K562 (cell line): Measurements from ENCODE around the gene SARS2. TPM values are rescaled to one million over a fixed set of nuclear protein-coding genes. Genes with fewer than 3 reads are reported as not detected.
A peak's percentile ranks its signal among the peaks of the same experiment; 100 is the strongest.

ENCODE experiments used
- KDM4B ChIP-seq, 2 experiments: fragments of 450-650 bp in 1 of 2; sonication (generic) in 1 of 2; IDR thresholded peaks; 2 replicates each; pipeline ENCODE4 v1.6.1; 2016 to 2017; ENCODE audit warnings: borderline replicate concordance in 2 of 2, antibody characterized with exemption in 1 of 2, low read depth in 1 of 2, mild to moderate bottlenecking in 1 of 2
- MECOM ChIP-seq: fragments of 250-450 bp; sonication (Bioruptor Pico); IDR thresholded peaks from 2 replicates; pipeline ENCODE4 v1.8.0; 2022; ENCODE audit warnings: inconsistent platforms
- MTA3 ChIP-seq: fragments of 450-650 bp; formaldehyde crosslinking; IDR thresholded peaks from 2 replicates; pipeline ENCODE4 v1.6.1; 2017; ENCODE audit warnings: mild to moderate bottlenecking, borderline replicate concordance
- MXD1 ChIP-seq: fragments of 250-450 bp; sonication (Bioruptor Pico); IDR thresholded peaks from 2 replicates; pipeline ENCODE4 v1.8.0; 2021; ENCODE audit warnings: borderline replicate concordance, mild to moderate bottlenecking, moderate library complexity; ENCODE audit not compliant: poor library complexity, severe bottlenecking
- PHTF2 ChIP-seq: fragments of 250-450 bp; sonication (Bioruptor Pico); IDR thresholded peaks from 2 replicates; pipeline ENCODE4 v1.5.0; 2021; ENCODE audit warnings: mild to moderate bottlenecking
- POLR2G ChIP-seq: fragments of 200-400 bp; formaldehyde crosslinking; IDR thresholded peaks from 2 replicates; pipeline ENCODE4 v1.6.1; 2017; ENCODE audit warnings: low read depth, mild to moderate bottlenecking, antibody characterized with exemption, low read length, moderate library complexity
- RBM25 ChIP-seq: fragments of 200-400 bp; formaldehyde crosslinking; IDR thresholded peaks from 2 replicates; pipeline ENCODE4 v1.6.1; 2018; ENCODE audit warnings: low read length, low read depth, moderate library complexity; ENCODE audit not compliant: severe bottlenecking
- SOX6 ChIP-seq: fragments of 450-650 bp; IDR thresholded peaks from 2 replicates; pipeline ENCODE4 v1.6.1; 2014; ENCODE audit warnings: mild to moderate bottlenecking
- ZNF592 ChIP-seq: fragments of 450-650 bp; IDR thresholded peaks from 2 replicates; pipeline ENCODE4 v1.6.1; 2017; ENCODE audit warnings: antibody characterized with exemption, mild to moderate bottlenecking
- polyA plus RNA-seq, 8 experiments: library from polyadenylated mRNA; depleted of rRNA in 4 of 8; stranded (reverse) in 5 of 8; unstranded in 3 of 8; fragments of >200 nt; fragmentation: Nextera tagmentation in 2 of 8; fragmentation: Illumina TruSeq in 1 of 8; extraction: Ambion mirVana in 2 of 8; extraction: Trizol in 1 of 8; gene quantifications; 2 replicates each; pipeline versions ENCODE4 v1.2.1 to v1.2.3, GENCODE V29; 2011 to 2014; ENCODE audit warnings: inconsistent platforms in 1 of 8, missing spikeins in 1 of 8
- total RNA-seq, 7 experiments: library from RNA; depleted of rRNA in 6 of 7; stranded (reverse); fragments of >200 nt in 6 of 7; fragmentation: Illumina TruSeq in 2 of 7; extraction: Trizol in 2 of 7; gene quantifications; 2 replicates each; pipeline versions ENCODE4 v1.2.1 to v1.2.3, GENCODE V29; 2011 to 2021; ENCODE audit warnings: low replicate concordance in 1 of 7

Gene SARS2
- total and polyA plus RNA-seq, 9 of the 15 experiments (the other 6 are each of a cell fraction or from before 2014, with no cell fraction given) = 3.1 to 59.1 (median 31.7) TPM

GRCh38 chr19:38929929-38930775 lies at the start of gene SARS2 (continued):
- peak; percentile 89 for TF ChIP-seq ZNF592
- TF ChIP-seq PHTF2 (CRISPR knock-in tag) = no peak
- peak; percentile 94 for TF ChIP-seq MXD1 (CRISPR knock-in tag)
- peak; percentile 68 for TF ChIP-seq MECOM (CRISPR knock-in tag)
- peak; percentile 89; the same call in 1 of the 2 replicates for TF ChIP-seq MTA3
- peak; percentile 53; the same call in 1 of the 2 replicates for TF ChIP-seq SOX6
- TF ChIP-seq POLR2G = peak; percentile 87
- no peak for TF ChIP-seq RBM25
- 0 out of 4 replicates have a peak, but pooled peaks of 1 of the 2 experiments have one; percentile 33 for TF ChIP-seq KDM4B (IDR thresholded peaks at IDR 0.05; ENCODE audit: borderline replicate concordance in 2 of 2, low read depth in 1 of 2)
